ENCODE results near the gene UGT8. TPM values are rescaled to one million over a fixed set of nuclear protein-coding genes. Genes with fewer than 3 reads are reported as not detected.

The UGT8 gene
- total and polyA plus RNA-seq, 2 of the 8 experiments (the other 6 are each of a cell fraction or from before 2014, with no cell fraction given): 16.9 to 26.9 TPM

GRCh38 chr4:114701491-114701890, 102.9 kb downstream of the UGT8 start (continued):
- TF ChIP-seq GABPA (IDR thresholded peaks at IDR 0.05; ENCODE audit: borderline replicate concordance, insufficient read depth, low read length): no peak

GRCh38 chr4:114717432-114717831, 118.8 kb downstream of the UGT8 start:
- H4K20me1 ChIP-seq (replicated peaks in 1 of 2; ENCODE audit: control insufficient read depth in 1 of 2, insufficient read depth in 2 of 2, low read length in 2 of 2): no peaks in the 10 kb centered on the region
- POLR2A ChIA-PET (ENCODE audit: partially characterized antibody): no interaction called here
- H3K23ac ChIP-seq (ENCODE audit: insufficient read length): no peak overlapping the region
- no peak overlapping the region for H3K18ac ChIP-seq (ENCODE audit: extremely low read depth, low read length)
- H2AFZ ChIP-seq (ENCODE audit: low read length): no peak overlapping the region
- H3K27ac ChIP-seq (ENCODE audit: low read depth, low read length): no peak overlapping the region
- no peak overlapping the region for H2BK15ac ChIP-seq (ENCODE audit: low read length)
- no peak overlapping the region for H2BK5ac ChIP-seq (ENCODE audit: low read depth, low read length)
- H2BK12ac ChIP-seq (ENCODE audit: low read depth, low read length): no peak overlapping the region
- H2BK20ac ChIP-seq (ENCODE audit: low read length): no peak overlapping the region
- no peaks in the 10 kb centered on the region for H3K23me2 ChIP-seq (ENCODE audit: low read depth, low read length)
- no peak overlapping the region for H2BK120ac ChIP-seq (replicated peaks; ENCODE audit: low read depth, low read length)
- H3K56ac ChIP-seq (replicated peaks; ENCODE audit: insufficient read length, low read depth, low read length): no peak overlapping the region
- no peaks in the 10 kb centered on the region for H3K9me3 ChIP-seq (ENCODE audit: insufficient read depth in 2 of 2, low read depth in 1 of 2, low read length in 1 of 2)
- no peak overlapping the region for H2AK5ac ChIP-seq (ENCODE audit: low read depth, low read length)
- H3K27me3 ChIP-seq (replicated peaks in 1 of 4; ENCODE audit: control insufficient read depth in 3 of 4, extremely low read depth in 1 of 4, insufficient read depth in 3 of 4, low read length in 3 of 4): no peaks in the 10 kb centered on the region
- H3K14ac ChIP-seq (ENCODE audit: insufficient read length): no peak overlapping the region
- no peaks in the 10 kb centered on the region for H3K36me3 ChIP-seq (ENCODE audit: control insufficient read depth in 2 of 4, insufficient read depth in 4 of 4, low read length in 3 of 4)
- H4K5ac ChIP-seq (ENCODE audit: insufficient read length, low read depth, low read length): no peak overlapping the region
- H3K4me2 ChIP-seq (ENCODE audit: insufficient read depth in 1 of 2, low read depth in 2 of 2, low read length in 2 of 2): no peak overlapping the region
- H3K4me1 ChIP-seq (replicated peaks in 1 of 4; ENCODE audit: control insufficient read depth in 3 of 4, insufficient read depth in 4 of 4, low read length in 3 of 4): peaks cover 0 to 2% (median 1%) of the 10 kb centered on the region in 4 experiments; a peak in 1 of 7 replicates
- H4K8ac ChIP-seq (ENCODE audit: extremely low read depth, insufficient read depth, low read length): no peak overlapping the region
- H3K79me2 ChIP-seq (ENCODE audit: control insufficient read depth in 1 of 2, insufficient read depth in 2 of 2, low read length in 2 of 2): no peaks in the 10 kb centered on the region
- FAIRE-seq: no peak
- no peak overlapping the region for H4K91ac ChIP-seq (replicated peaks; ENCODE audit: insufficient read length, low read length)
- DNase-seq (ENCODE audit: low read depth in 1 of 2, low spot score in 2 of 2): no peak
- no peak overlapping the region for H3K9ac ChIP-seq (replicated peaks in 1 of 4; ENCODE audit: extremely low read depth in 1 of 4, low read depth in 3 of 4, low read length in 3 of 4)
- CTCF ChIA-PET (ENCODE audit: partially characterized antibody): interaction anchor here (1.2 kb wide), 1 partner anchor 14 kb away, joined by 3 read pairs; no protein-coding TSS in a partner anchor
- H3K79me1 ChIP-seq (ENCODE audit: low read depth, low read length): no peaks in the 10 kb centered on the region
- H3K4me3 ChIP-seq (ENCODE audit: extremely low read depth in 1 of 4, insufficient read depth in 2 of 4, low read depth in 3 of 4, low read length in 4 of 4): no peak overlapping the region
- no peak overlapping the region for H3K4ac ChIP-seq (replicated peaks; ENCODE audit: insufficient read length, low read depth, low read length)
- TF ChIP-seq SIRT6 (IDR thresholded peaks at IDR 0.05; ENCODE audit: low read length): no peak
- no peak for TF ChIP-seq RXRA (IDR thresholded peaks at IDR 0.05; ENCODE audit: insufficient read depth, low read depth, low read length)
- no peak for TF ChIP-seq BRCA1 (IDR thresholded peaks at IDR 0.05; ENCODE audit: low read depth, low read length)
- no peak for TF ChIP-seq TAF7 (optimal IDR thresholded peaks at IDR 0.05; ENCODE audit: borderline replicate concordance, low read depth, low read length)
- no peak for TF ChIP-seq EP300 (IDR thresholded peaks at IDR 0.05; ENCODE audit: borderline replicate concordance in 1 of 2, low read depth in 2 of 2, low read length in 2 of 2)
- TF ChIP-seq GABPA (IDR thresholded peaks at IDR 0.05; ENCODE audit: borderline replicate concordance, insufficient read depth, low read length): no peak
- TF ChIP-seq POU5F1 (IDR thresholded peaks at IDR 0.05; ENCODE audit: low read depth, low read length): no peak
- TF ChIP-seq TCF12 (IDR thresholded peaks at IDR 0.05; ENCODE audit: low read depth, low read length): no peak
- no peak for TF ChIP-seq BACH1 (IDR thresholded peaks at IDR 0.05; ENCODE audit: low read length)
- TF ChIP-seq CBX8 (IDR thresholded peaks at IDR 0.05; ENCODE audit: borderline replicate concordance, low read depth, low read length): no peak
- no peak for TF ChIP-seq TBP (IDR thresholded peaks at IDR 0.05; ENCODE audit: low read depth, low read length)
- no peak for TF ChIP-seq TEAD4 (IDR thresholded peaks at IDR 0.05; ENCODE audit: low read depth, low read length)
- TF ChIP-seq SUZ12 (IDR thresholded peaks at IDR 0.05; ENCODE audit: low read length): no peak
- no peak for TF ChIP-seq EGR1 (IDR thresholded peaks at IDR 0.05; ENCODE audit: borderline replicate concordance, low read depth, low read length)
- no peak for TF ChIP-seq CHD2 (IDR thresholded peaks at IDR 0.05; ENCODE audit: low read length)

Measured in H1 (cell line).